C4-2B (cell line): ENCODE data around the gene TRDN.

Experiments
- ZFX ChIP-seq: fragments of 450-650 bp; IDR thresholded peaks from 2 replicates; pipeline ENCODE4 v1.6.1; 2017
- TF ChIP-seq, protein P1 (sequence below): fragments of 450-650 bp; conservative IDR thresholded peaks from 2 replicates; pipeline ENCODE4 v1.5.1; 2017; ENCODE audit warnings: mild to moderate bottlenecking

DNA sequence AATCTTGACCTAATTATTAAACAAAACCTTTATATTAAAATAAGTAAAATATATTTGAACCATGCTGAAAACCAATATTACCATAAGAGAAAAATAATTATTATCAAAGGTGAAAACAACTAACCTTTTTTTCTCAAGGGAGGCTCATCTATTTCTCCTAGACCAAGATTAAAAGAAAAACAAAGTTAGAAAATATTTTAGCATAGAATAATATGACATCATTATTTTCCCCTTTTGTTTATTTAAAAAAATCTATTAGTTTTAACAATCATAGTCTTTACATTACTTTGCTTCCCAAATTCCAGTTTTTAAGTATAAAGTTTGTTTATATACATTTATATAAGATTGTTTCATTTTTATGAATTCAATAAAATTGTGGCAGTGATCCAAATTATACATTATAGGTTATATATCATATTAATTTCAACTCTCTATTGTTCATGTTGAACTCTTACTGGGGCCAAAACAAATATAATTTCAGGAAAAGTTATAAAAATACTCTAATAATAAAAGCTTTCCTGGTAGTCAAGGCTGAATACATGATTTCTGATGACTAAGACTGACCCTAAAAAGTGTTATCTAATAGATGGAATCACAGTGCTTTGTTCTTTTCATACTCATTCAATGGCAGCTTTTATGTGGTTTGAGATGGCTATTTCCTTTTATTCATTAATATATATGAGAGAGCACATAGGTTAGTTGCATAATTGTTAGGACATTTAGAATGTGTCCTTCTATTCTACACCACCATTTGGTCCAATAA lies 89.4 kb downstream of the TRDN start:
- TF ChIP-seq, protein P1, sequence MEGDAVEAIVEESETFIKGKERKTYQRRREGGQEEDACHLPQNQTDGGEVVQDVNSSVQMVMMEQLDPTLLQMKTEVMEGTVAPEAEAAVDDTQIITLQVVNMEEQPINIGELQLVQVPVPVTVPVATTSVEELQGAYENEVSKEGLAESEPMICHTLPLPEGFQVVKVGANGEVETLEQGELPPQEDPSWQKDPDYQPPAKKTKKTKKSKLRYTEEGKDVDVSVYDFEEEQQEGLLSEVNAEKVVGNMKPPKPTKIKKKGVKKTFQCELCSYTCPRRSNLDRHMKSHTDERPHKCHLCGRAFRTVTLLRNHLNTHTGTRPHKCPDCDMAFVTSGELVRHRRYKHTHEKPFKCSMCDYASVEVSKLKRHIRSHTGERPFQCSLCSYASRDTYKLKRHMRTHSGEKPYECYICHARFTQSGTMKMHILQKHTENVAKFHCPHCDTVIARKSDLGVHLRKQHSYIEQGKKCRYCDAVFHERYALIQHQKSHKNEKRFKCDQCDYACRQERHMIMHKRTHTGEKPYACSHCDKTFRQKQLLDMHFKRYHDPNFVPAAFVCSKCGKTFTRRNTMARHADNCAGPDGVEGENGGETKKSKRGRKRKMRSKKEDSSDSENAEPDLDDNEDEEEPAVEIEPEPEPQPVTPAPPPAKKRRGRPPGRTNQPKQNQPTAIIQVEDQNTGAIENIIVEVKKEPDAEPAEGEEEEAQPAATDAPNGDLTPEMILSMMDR, result no peak
- TF ChIP-seq ZFX, result no peak
